NCI-H82 treated with DMSO at 0.1 percent for 48 hours (cell line): Measurements from ENCODE around the gene MEGF8.
A peak's percentile ranks its signal among the peaks of the same experiment; 100 is the strongest.

Source experiments
- DNase-seq: peaks from one replicate; lab custom pipeline; 2025; ENCODE audit not compliant: unreplicated experiment; lab: John Stamatoyannopoulos, UW

Gene MEGF8

DNA sequence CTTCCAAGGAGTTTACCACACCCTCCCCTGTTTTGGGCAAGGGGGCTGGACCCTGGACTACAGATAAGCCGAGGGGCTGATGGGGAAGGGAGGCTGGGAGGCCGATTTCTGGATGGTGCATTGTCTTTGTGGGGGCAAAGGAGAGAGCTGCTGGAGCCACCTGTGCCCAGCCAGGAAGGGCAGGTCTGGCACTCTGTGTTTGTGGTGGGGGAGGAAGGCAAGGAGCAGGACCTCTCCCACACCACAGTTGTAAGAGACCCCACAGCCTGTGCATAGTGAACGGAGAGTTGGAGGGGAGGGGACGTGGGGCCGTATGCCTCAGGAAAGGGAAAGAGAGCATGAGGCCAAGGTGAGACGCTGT lies 39.5 kb upstream of the MEGF8 start:
- no peak for DNase-seq

GRCh38 chr19:42286349-42287016 lies 39.0 kb upstream of the MEGF8 start:
- DNase-seq, result no peak

GRCh38 chr19:42287017-42287826 lies 38.2 kb upstream of the MEGF8 start:
- no peak for DNase-seq

GRCh38 chr19:42287827-42288107 lies 37.7 kb upstream of the MEGF8 start:
- no peak for DNase-seq

DNA sequence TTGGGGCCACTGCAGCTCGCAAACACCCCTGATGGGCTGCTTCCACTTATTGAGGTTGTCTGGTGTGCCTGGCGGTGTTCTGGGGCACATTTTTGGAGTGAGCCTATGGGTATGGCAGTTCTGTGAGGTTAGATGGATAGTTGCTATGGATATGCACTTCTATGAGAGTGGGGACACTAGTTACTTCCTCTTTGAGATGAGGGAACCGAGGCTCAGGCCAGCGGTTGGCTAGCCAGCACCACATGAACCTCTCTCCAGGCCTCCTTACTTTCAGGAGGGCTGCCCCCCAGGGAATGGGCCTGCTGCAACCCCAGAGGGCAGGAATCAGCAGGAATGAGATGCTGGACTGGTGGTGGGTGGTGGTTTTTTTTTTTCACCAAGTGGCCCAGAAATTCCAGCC lies 37.0 kb upstream of the MEGF8 start:
- DNase-seq, result no peak

DNA sequence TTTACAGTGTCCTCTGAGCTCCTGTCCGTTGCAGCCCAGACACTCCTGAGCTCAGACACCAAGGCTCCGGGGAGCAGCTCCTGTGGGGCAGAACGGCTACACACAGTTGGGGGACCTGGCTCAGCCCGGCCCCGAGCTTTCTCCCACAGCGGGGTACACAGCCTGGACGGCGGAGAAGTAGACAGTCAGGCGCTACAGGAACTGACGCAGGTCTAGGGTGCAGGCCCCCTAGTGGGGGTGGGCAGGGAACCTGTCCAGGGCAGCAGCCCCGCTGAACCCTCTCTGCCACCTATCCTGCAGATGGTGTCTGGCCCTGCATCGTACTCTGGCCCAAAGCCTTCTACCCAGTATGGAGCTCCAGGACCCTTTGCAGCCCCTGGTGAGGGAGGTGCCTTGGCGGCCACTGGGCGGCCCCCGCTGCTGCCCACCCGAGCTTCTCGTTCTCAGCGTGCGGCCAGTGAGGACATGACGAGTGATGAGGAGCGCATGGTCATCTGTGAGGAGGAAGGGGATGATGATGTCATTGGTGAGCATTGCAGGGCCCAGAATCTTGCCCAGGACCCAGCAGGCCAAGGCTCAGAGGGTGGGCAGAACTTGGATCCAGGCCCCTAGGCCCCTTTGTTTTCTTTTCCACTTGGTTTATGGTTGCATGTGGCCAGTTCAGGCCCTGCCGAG lies 36.4 kb upstream of the MEGF8 start:
- DNase-seq, result no peak

DNA sequence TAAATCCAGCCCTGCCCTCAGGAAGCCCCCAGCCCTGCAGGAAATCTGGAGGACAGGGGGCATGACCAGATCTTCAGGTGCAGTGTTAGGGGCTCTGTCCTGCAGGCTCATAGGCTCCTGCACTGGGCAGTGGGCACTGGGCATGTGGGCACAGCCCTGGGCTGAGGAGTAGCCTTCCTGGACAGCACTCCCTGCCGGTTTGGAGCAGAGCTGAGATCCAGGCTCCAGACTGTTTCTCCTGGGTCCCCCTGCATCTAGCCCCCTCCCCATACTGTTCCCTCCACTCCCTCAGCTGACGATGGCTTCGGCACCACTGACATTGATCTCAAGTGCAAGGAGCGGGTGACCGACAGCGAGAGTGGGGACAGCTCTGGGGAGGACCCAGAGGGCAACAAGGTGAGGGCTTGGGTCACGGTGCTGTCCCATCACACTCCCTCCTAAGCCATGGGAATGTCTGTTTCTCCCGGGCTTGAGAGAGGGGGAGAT lies 35.8 kb upstream of the MEGF8 start:
- no peak for DNase-seq

- no peak for DNase-seq
Measured at GRCh38 chr19:42290136-42290522, 35.3 kb upstream of the MEGF8 start.

- no peak for DNase-seq
Measured at GRCh38 chr19:42290523-42291434, 34.7 kb upstream of the MEGF8 start.

- no peak for DNase-seq
Measured at GRCh38 chr19:42291435-42291810, 34.0 kb upstream of the MEGF8 start.

GRCh38 chr19:42292042-42292960 lies 33.1 kb upstream of the MEGF8 start:
- DNase-seq, result no peak

GRCh38 chr19:42292963-42293362 lies 32.5 kb upstream of the MEGF8 start:
- no peak for DNase-seq

GRCh38 chr19:42293540-42293939 lies 31.9 kb upstream of the MEGF8 start:
- DNase-seq, result no peak

DNA sequence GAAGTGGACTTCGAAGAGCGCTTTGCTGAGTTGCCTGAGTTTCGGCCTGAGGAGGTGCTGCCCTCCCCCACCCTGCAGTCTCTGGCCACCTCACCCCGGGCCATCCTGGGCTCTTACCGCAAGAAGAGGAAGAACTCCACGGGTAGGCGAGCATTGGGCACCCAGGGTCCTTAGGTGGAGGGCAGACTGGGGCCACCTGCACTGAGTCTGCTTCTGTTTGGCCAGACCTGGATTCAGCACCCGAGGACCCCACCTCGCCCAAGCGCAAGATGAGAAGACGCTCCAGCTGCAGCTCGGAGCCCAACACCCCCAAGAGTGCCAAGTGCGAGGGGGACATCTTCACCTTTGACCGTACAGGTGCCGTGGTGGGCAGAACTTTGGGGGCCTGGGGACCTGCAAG lies 31.5 kb upstream of the MEGF8 start:
- no peak for DNase-seq

DNA sequence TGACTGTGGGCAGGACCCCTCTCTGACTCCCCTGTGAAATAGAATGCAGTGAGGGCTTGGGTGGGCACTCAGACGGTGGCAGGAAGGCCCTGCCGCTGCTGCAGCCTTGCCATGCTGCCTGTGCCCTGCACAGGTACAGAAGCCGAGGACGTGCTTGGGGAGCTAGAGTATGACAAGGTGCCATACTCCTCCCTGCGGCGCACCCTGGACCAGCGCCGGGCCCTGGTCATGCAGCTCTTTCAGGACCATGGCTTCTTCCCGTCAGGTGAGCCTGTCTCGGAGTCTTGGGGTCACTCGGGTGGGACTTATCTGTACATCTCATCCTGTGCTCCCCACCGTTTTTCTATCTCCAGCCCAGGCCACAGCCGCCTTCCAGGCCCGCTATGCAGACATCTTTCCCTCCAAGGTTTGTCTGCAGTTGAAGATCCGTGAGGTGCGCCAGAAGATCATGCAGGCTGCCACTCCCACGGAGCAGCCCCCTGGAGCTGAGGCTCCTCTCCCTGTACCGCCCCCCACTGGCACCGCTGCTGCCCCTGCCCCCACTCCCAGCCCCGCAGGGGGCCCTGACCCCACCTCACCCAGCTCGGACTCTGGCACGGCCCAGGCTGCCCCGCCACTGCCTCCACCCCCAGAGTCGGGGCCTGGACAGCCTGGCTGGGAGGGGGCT lies 30.8 kb upstream of the MEGF8 start:
- DNase-seq, result no peak

DNA sequence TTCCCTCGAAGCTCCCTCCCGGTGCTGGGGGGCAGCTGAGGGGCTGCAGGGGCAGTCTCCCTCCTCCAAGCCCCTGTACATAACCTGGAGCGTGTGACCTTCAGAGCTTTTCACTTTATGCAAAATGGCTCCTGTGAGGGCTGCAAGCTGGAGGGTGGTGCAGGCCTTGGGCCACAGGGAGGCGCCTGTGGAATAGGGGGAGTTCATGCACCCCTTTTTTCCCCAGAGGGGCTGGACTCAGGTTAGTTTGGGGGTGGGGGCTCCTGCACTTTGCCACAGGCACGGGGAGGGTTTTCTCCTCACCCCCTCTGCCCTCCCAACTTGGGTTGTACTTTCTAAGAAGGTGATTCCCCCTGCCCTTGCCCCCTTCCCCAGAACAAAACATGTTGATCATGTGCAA lies 30.1 kb upstream of the MEGF8 start:
- no peak for DNase-seq

GRCh38 chr19:42295831-42296525 lies 29.5 kb upstream of the MEGF8 start:
- peak; percentile 51 for DNase-seq

DNA sequence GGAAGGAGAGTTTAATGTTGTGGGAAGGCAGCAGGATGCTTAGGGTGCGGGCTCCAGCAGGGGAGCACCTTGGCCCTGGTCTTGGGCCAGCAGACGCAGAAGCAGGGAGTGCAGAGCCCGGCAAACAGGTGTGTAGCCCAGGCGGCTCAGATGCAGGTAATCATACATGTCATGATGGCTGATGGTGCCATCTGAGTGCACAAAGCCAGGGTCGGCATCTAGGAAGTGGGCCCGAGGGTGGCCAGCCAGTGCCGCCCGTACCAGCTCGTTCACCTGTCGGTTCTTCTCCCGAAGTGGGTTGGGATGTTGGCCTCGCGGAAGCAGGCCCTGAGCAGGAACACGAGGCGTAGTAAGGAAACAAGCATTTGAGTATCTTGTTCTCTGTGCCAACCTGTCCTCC lies 28.4 kb upstream of the MEGF8 start:
- DNase-seq, result no peak

GRCh38 chr19:42301646-42302203 lies 23.7 kb upstream of the MEGF8 start, which contains the start of gene PRR19:
Gene PRR19 (plus strand): TSS chr19:42302132. CDS start chr19:42309585, 7,453 bp downstream.
- DNase-seq, result no peak
